ENCODE results near the gene SCNN1A. TPM values are rescaled to one million over a fixed set of nuclear protein-coding genes. Genes with fewer than 3 reads are reported as not detected.

SCNN1A gene
- total and polyA plus RNA-seq, 2 of the 13 experiments (the other 11 are each of a cell fraction or from before 2014, with no cell fraction given), result 1.5 to 14.6 TPM

- TF ChIP-seq GLMP (CRISPR knock-in tag; IDR thresholded peaks at IDR 0.05; ENCODE audit: borderline replicate concordance) (no peak), ZNF333 (CRISPR knock-in tag; IDR thresholded peaks at IDR 0.05; ENCODE audit: borderline replicate concordance) (no peak; the same call in 1 of the 2 replicates), FOXA3 (CRISPR knock-in tag; IDR thresholded peaks at IDR 0.05) (0 out of 2 replicates have a peak, but pooled peaks have one; percentile 27), NR0B2 (CRISPR knock-in tag; IDR thresholded peaks at IDR 0.05) (peak; percentile 0; the same call in 1 of the 2 replicates), RBFOX2 (IDR thresholded peaks at IDR 0.05; ENCODE audit: low read depth, low read length) (peak; percentile 34; the same call in 1 of the 2 replicates), ZSCAN20 (CRISPR knock-in tag; IDR thresholded peaks at IDR 0.05; ENCODE audit: borderline replicate concordance) (no peak), FOXJ3 (CRISPR knock-in tag; IDR thresholded peaks at IDR 0.05; ENCODE audit: borderline replicate concordance) (peak; percentile 34; the same call in 1 of the 2 replicates), PTBP1 (IDR thresholded peaks at IDR 0.05; ENCODE audit: low read depth, low read length, poor library complexity, severe bottlenecking) (peak; percentile 8), DNMT1 (CRISPR knock-in tag; IDR thresholded peaks at IDR 0.05) (no peak), MAF1 (CRISPR knock-in tag; IDR thresholded peaks at IDR 0.05; ENCODE audit: borderline replicate concordance) (peak; percentile 51; the same call in 1 of the 2 replicates), ZSCAN31 (CRISPR knock-in tag; IDR thresholded peaks at IDR 0.05; ENCODE audit: low read depth) (no peak), ZNF160 (CRISPR knock-in tag; IDR thresholded peaks at IDR 0.05) (no peak), ZNF3 (CRISPR knock-in tag; IDR thresholded peaks at IDR 0.05) (no peak), TEAD3 (CRISPR knock-in tag; optimal IDR thresholded peaks at IDR 0.05; ENCODE audit: borderline replicate concordance) (no peak), ZNF569 (CRISPR knock-in tag; IDR thresholded peaks at IDR 0.05; ENCODE audit: borderline replicate concordance) (no peak), ZGPAT (CRISPR knock-in tag; IDR thresholded peaks at IDR 0.05) (no peak), MAFG (CRISPR knock-in tag; IDR thresholded peaks at IDR 0.05) (no peak)
- TF ChIP-seq, protein P1, sequence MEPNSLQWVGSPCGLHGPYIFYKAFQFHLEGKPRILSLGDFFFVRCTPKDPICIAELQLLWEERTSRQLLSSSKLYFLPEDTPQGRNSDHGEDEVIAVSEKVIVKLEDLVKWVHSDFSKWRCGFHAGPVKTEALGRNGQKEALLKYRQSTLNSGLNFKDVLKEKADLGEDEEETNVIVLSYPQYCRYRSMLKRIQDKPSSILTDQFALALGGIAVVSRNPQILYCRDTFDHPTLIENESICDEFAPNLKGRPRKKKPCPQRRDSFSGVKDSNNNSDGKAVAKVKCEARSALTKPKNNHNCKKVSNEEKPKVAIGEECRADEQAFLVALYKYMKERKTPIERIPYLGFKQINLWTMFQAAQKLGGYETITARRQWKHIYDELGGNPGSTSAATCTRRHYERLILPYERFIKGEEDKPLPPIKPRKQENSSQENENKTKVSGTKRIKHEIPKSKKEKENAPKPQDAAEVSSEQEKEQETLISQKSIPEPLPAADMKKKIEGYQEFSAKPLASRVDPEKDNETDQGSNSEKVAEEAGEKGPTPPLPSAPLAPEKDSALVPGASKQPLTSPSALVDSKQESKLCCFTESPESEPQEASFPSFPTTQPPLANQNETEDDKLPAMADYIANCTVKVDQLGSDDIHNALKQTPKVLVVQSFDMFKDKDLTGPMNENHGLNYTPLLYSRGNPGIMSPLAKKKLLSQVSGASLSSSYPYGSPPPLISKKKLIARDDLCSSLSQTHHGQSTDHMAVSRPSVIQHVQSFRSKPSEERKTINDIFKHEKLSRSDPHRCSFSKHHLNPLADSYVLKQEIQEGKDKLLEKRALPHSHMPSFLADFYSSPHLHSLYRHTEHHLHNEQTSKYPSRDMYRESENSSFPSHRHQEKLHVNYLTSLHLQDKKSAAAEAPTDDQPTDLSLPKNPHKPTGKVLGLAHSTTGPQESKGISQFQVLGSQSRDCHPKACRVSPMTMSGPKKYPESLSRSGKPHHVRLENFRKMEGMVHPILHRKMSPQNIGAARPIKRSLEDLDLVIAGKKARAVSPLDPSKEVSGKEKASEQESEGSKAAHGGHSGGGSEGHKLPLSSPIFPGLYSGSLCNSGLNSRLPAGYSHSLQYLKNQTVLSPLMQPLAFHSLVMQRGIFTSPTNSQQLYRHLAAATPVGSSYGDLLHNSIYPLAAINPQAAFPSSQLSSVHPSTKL (CRISPR knock-in tag; IDR thresholded peaks at IDR 0.05), result 0 out of 2 replicates have a peak, but pooled peaks have one; percentile 7
- TF ChIP-seq, protein P2, sequence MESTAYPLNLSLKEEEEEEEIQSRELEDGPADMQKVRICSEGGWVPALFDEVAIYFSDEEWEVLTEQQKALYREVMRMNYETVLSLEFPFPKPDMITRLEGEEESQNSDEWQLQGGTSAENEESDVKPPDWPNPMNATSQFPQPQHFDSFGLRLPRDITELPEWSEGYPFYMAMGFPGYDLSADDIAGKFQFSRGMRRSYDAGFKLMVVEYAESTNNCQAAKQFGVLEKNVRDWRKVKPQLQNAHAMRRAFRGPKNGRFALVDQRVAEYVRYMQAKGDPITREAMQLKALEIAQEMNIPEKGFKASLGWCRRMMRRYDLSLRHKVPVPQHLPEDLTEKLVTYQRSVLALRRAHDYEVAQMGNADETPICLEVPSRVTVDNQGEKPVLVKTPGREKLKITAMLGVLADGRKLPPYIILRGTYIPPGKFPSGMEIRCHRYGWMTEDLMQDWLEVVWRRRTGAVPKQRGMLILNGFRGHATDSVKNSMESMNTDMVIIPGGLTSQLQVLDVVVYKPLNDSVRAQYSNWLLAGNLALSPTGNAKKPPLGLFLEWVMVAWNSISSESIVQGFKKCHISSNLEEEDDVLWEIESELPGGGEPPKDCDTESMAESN (CRISPR knock-in tag; conservative IDR thresholded peaks at IDR 0.05), result no peak
These were observed 9.4 kb upstream of the SCNN1A start (continued) for GRCh38 chr12:6384499-6385436.

Measured in HepG2 (cell line).